ENCODE measurements around the gene SLC35F6. TPM values are rescaled to one million over a fixed set of nuclear protein-coding genes. Genes with fewer than 3 reads are reported as not detected.

The SLC35F6 gene
- total and polyA plus RNA-seq, 9 of the 15 experiments (the other 6 are each of a cell fraction or from before 2014, with no cell fraction given) = 11.9 to 47.3 (median 22.5) TPM

DNA sequence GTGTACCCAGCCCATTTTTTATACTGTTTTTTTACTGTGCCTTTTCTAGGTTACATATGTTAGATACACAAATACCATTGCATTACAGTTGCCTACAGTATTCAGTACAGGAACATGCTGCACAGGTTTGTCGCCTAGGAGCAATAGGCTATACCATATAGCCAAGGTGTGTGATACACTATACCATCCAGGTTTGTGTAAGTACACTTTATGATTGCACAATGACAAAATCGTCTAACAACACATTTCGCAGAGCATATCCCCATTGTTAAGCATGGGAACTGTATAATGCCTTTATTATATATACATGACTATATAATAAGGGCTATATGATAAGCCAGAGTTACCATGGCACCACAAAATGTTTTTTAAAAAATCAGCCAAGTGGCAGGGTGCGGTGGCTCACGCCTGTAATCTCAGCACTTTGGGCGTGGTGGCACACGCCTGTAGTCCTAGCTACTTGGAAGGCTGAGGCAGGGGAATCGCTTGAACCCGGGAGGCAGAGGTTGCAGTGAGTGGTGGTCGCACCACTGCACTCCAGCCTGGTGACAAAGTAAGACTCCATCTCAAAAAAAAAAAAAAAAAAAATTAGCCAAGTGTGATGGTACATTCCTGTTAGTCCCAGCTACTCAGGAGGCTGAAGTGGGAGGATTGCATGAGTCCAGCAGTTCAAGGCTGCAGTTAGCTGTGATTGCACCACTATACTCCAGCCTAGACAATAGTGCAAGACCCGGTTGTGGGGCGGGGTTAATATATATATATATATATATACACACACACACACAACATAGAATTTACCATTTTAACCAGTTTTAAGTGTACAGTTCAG is 19.0 kb downstream of the SLC35F6 start:
- H2AFZ ChIP-seq (ENCODE audit: low read depth, low read length) = no peak overlapping the region
- FAIRE-seq (no peak), ATAC-seq (no peak), DNase-seq (ENCODE audit: extremely low read depth in 1 of 4, low spot score in 3 of 4) (no peak)
- no peaks in the 10 kb centered on the region for H3K9me1 ChIP-seq (ENCODE audit: control insufficient read depth, insufficient read depth, low read length)
- intact Hi-C loops (cut with micrococcal nuclease) = no loop called here
- peaks cover 9 to 24% of the 10 kb centered on the region in 2 experiments; a peak in 4 of 5 replicates for H3K4me1 ChIP-seq (replicated peaks in 1 of 2; ENCODE audit: control insufficient read depth in 2 of 2, insufficient read depth in 2 of 2, low read length in 2 of 2)
- 80% methylated on average over 12 of the region's 12 CpGs for WGBS (ENCODE audit: insufficient coverage, low coverage, missing lambda C conversion rate)
- H3K79me2 ChIP-seq (ENCODE audit: control insufficient read depth, insufficient read depth, low read length) = peaks cover 22% of the 10 kb centered on the region
- peaks cover 39% of the 10 kb centered on the region; the same call in 2 of the 3 replicates for H3K36me3 ChIP-seq (ENCODE audit: control insufficient read depth, insufficient read depth, low read length)
- H3K4me3 ChIP-seq = no peak overlapping the region
- no TSS peak for BruUV-seq (replicated peaks)
- H3K9ac ChIP-seq (ENCODE audit: insufficient read depth in 1 of 2, low read depth in 2 of 2, low read length in 2 of 2) = no peak overlapping the region
- H4K20me1 ChIP-seq (replicated peaks; ENCODE audit: control insufficient read depth, insufficient read depth, low read length) = no peaks in the 10 kb centered on the region
- ChIA-PET POLR2A (interaction anchor here (2.2 kb wide), 1 partner anchor 11 kb away, joined by 18 read pairs; no protein-coding TSS in a partner anchor), CTCF (ENCODE audit: low intra/inter-chr PET ratio) (no interaction called here)
- in situ Hi-C loops (cut with MboI) = no loop called here
- H3K27ac ChIP-seq (ENCODE audit: extremely low read depth, low read depth, low read length) = no peak overlapping the region
- H3K9me3 ChIP-seq (replicated peaks; ENCODE audit: control insufficient read depth, insufficient read depth, low read depth, low read length) = no peaks in the 10 kb centered on the region
- no peaks in the 10 kb centered on the region for H3K27me3 ChIP-seq (ENCODE audit: control insufficient read depth in 2 of 2, insufficient read depth in 2 of 2, low read length in 2 of 2)
- no peak overlapping the region for H3K4me2 ChIP-seq (ENCODE audit: insufficient read depth, low read length)
- TF ChIP-seq, protein P1, sequence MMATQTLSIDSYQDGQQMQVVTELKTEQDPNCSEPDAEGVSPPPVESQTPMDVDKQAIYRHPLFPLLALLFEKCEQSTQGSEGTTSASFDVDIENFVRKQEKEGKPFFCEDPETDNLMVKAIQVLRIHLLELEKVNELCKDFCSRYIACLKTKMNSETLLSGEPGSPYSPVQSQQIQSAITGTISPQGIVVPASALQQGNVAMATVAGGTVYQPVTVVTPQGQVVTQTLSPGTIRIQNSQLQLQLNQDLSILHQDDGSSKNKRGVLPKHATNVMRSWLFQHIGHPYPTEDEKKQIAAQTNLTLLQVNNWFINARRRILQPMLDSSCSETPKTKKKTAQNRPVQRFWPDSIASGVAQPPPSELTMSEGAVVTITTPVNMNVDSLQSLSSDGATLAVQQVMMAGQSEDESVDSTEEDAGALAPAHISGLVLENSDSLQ (IDR thresholded peaks at IDR 0.05) = no peak
- no peak for TF ChIP-seq SIRT6 (IDR thresholded peaks at IDR 0.05; ENCODE audit: low read depth, low read length)
- no peak for TF ChIP-seq HMG20B (CRISPR knock-in tag; IDR thresholded peaks at IDR 0.05)
- TF ChIP-seq, protein P2, sequence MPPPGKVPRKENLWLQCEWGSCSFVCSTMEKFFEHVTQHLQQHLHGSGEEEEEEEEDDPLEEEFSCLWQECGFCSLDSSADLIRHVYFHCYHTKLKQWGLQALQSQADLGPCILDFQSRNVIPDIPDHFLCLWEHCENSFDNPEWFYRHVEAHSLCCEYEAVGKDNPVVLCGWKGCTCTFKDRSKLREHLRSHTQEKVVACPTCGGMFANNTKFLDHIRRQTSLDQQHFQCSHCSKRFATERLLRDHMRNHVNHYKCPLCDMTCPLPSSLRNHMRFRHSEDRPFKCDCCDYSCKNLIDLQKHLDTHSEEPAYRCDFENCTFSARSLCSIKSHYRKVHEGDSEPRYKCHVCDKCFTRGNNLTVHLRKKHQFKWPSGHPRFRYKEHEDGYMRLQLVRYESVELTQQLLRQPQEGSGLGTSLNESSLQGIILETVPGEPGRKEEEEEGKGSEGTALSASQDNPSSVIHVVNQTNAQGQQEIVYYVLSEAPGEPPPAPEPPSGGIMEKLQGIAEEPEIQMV (tag; conservative IDR thresholded peaks at IDR 0.05; ENCODE audit: low read depth) = no peak
- TF ChIP-seq, protein P3, sequence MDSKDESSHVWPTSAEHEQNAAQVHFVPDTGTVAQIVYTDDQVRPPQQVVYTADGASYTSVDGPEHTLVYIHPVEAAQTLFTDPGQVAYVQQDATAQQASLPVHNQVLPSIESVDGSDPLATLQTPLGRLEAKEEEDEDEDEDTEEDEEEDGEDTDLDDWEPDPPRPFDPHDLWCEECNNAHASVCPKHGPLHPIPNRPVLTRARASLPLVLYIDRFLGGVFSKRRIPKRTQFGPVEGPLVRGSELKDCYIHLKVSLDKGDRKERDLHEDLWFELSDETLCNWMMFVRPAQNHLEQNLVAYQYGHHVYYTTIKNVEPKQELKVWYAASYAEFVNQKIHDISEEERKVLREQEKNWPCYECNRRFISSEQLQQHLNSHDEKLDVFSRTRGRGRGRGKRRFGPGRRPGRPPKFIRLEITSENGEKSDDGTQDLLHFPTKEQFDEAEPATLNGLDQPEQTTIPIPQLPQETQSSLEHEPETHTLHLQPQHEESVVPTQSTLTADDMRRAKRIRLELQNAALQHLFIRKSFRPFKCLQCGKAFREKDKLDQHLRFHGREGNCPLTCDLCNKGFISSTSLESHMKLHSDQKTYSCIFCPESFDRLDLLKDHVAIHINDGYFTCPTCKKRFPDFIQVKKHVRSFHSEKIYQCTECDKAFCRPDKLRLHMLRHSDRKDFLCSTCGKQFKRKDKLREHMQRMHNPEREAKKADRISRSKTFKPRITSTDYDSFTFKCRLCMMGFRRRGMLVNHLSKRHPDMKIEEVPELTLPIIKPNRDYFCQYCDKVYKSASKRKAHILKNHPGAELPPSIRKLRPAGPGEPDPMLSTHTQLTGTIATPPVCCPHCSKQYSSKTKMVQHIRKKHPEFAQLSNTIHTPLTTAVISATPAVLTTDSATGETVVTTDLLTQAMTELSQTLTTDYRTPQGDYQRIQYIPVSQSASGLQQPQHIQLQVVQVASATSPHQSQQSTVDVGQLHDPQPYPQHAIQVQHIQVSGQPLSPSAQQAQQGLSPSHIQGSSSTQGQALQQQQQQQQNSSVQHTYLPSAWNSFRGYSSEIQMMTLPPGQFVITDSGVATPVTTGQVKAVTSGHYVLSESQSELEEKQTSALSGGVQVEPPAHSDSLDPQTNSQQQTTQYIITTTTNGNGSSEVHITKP (IDR thresholded peaks at IDR 0.05; ENCODE audit: partially characterized antibody) = peak; percentile 7
- TF ChIP-seq ZNF253 (CRISPR knock-in tag; conservative IDR thresholded peaks at IDR 0.05) = no peak
- TF ChIP-seq NCOA1 (IDR thresholded peaks at IDR 0.05; ENCODE audit: low read depth) = no peak
- TF ChIP-seq CEBPB (tag; IDR thresholded peaks at IDR 0.05) = peak; percentile 51
- TF ChIP-seq POLR2AphosphoS2 (IDR thresholded peaks at IDR 0.05; ENCODE audit: low read length) = 0 out of 2 replicates have a peak, but pooled peaks have one; percentile 24
- TF ChIP-seq CEBPG (CRISPR knock-in tag; IDR thresholded peaks at IDR 0.05) = no peak
- peak in 1 of 2 experiments; percentile 73; a peak in 2 of 4 replicates for TF ChIP-seq CEBPG (tag; conservative IDR thresholded peaks at IDR 0.05 in 1 of 2, IDR thresholded peaks at IDR 0.05 in 1 of 2)
- TF ChIP-seq POLR2AphosphoS5 (IDR thresholded peaks at IDR 0.05; ENCODE audit: control insufficient read depth, insufficient read depth, low read depth, low read length) = peak; percentile 22; the same call in 1 of the 2 replicates
- TF ChIP-seq MCM7 (IDR thresholded peaks at IDR 0.05) = no peak
- no peak for TF ChIP-seq XRCC4 (IDR thresholded peaks at IDR 0.05; ENCODE audit: extremely low read depth, insufficient read depth, insufficient read length)
- TF ChIP-seq POLR2A (conservative IDR thresholded peaks at IDR 0.05) = no peak; the same call in 1 of the 2 replicates
- TF ChIP-seq MTF1 (CRISPR knock-in tag; IDR thresholded peaks at IDR 0.05; ENCODE audit: borderline replicate concordance) = no peak
- no peak for TF ChIP-seq NCOR1 (IDR thresholded peaks at IDR 0.05)

Measured in K562 (cell line).